ENCODE data around the gene LCTL. TPM values are rescaled to one million over a fixed set of nuclear protein-coding genes. Genes with fewer than 3 reads are reported as not detected.

LCTL gene
- not detected in 2 replicates for total RNA-seq

GRCh38 chr15:66565741-66566144, at the start of gene LCTL:
TSS of gene LCTL (minus strand) at chr15:66565998. CDS start at chr15:66565365, 633 bp downstream.

GRCh38 chr15:66504563-66505429, 61.0 kb downstream of the LCTL start, which contains the start of the genes RPL4 and ZWILCH:
TSS of gene RPL4 (minus strand) at chr15:66504855. CDS start at chr15:66504790, 65 bp downstream.
TSS of gene ZWILCH (plus strand) at chr15:66505326. CDS start at chr15:66505339, 13 bp downstream.

Other genes starting within 250 kb of the LCTL start
- 11.3 and 13.4 TPM in 2 replicates for gene TIPIN, start 209.3 kb downstream of the LCTL start, total RNA-seq
- gene MAP2K1, start 179.1 kb downstream of the LCTL start, total RNA-seq: 40.4 and 61.8 TPM in 2 replicates
- 13.5 and 14.4 TPM in 2 replicates for gene SNAPC5, start 68.2 kb downstream of the LCTL start, total RNA-seq
- 3,484 and 5,405 TPM in 2 replicates for gene RPL4, start 61.1 kb downstream of the LCTL start, total RNA-seq
- gene ZWILCH, start 60.7 kb downstream of the LCTL start, total RNA-seq: 22.9 and 31.7 TPM in 2 replicates
- 0.93 and 1.1 TPM in 2 replicates for gene SMAD6, start 136.2 kb upstream of the LCTL start, total RNA-seq

All from airway epithelial cell (primary cell).